ENCODE results near the gene HNRNPAB. TPM values are rescaled to one million over a fixed set of nuclear protein-coding genes. Genes with fewer than 3 reads are reported as not detected.
"Not testable (repeated sequence)": the region's sequence is repeated elsewhere in the genome, so short reads cannot be mapped to it uniquely, and the experiment has no call there.

The HNRNPAB gene
- total RNA-seq, 1 donor: 40.9 TPM

GRCh38 chr5:178252258-178252657 is 47.9 kb downstream of the HNRNPAB start:
- peaks cover 5% of the 10 kb centered on the region for H3K4me1 ChIP-seq (ENCODE audit: insufficient read depth, low read length)
- TF ChIP-seq, protein P1, sequence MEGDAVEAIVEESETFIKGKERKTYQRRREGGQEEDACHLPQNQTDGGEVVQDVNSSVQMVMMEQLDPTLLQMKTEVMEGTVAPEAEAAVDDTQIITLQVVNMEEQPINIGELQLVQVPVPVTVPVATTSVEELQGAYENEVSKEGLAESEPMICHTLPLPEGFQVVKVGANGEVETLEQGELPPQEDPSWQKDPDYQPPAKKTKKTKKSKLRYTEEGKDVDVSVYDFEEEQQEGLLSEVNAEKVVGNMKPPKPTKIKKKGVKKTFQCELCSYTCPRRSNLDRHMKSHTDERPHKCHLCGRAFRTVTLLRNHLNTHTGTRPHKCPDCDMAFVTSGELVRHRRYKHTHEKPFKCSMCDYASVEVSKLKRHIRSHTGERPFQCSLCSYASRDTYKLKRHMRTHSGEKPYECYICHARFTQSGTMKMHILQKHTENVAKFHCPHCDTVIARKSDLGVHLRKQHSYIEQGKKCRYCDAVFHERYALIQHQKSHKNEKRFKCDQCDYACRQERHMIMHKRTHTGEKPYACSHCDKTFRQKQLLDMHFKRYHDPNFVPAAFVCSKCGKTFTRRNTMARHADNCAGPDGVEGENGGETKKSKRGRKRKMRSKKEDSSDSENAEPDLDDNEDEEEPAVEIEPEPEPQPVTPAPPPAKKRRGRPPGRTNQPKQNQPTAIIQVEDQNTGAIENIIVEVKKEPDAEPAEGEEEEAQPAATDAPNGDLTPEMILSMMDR (IDR thresholded peaks at IDR 0.05; ENCODE audit: extremely low read depth, low read depth, low read length): no peak
- no peaks in the 10 kb centered on the region for H3K79me2 ChIP-seq (ENCODE audit: insufficient read depth, low read length)
- H3K27me3 ChIP-seq (ENCODE audit: insufficient read depth, low read length): no peaks in the 10 kb centered on the region
- no peak overlapping the region for H3K4me3 ChIP-seq (ENCODE audit: insufficient read depth, low read length)
- H2AFZ ChIP-seq (ENCODE audit: low read length): no peak overlapping the region
- no peaks in the 10 kb centered on the region for H3K9me3 ChIP-seq (ENCODE audit: low read depth, low read length)
- H3K36me3 ChIP-seq (ENCODE audit: insufficient read depth, low read length): no peaks in the 10 kb centered on the region
- H3K27ac ChIP-seq (ENCODE audit: low read depth, low read length): no peak overlapping the region
- no peak for DNase-seq (ENCODE audit: insufficient read length, low spot score, missing footprints)
- no peaks in the 10 kb centered on the region for H4K20me1 ChIP-seq (ENCODE audit: insufficient read depth, low read length)
- no peak overlapping the region for H3K4me2 ChIP-seq (ENCODE audit: insufficient read depth, low read length)

DNA sequence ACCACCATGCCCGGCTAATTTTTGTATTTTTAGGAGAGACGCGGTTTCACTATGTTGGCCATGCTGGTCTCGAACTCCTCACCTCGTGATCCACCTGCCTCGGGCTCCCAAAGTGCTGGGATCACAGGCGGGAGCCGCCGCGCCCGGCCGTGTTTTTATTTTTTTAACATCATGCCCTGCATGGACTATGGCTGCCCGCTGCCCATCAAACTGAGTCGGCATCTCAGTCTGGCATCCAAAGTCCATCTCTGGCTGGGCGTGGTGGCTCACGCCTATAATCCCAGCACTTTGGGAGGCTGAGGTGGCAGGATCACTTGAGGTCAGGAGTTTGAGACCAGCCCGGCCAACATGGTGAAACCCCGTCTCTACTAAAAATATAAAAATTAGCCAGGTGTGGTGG is 49.3 kb downstream of the HNRNPAB start:
- not testable (repeated sequence) for DNase-seq (ENCODE audit: insufficient read length, low spot score, missing footprints); H3K36me3 ChIP-seq (ENCODE audit: insufficient read depth, low read length); H3K4me1 ChIP-seq (ENCODE audit: insufficient read depth, low read length); H3K79me2 ChIP-seq (ENCODE audit: insufficient read depth, low read length); H3K27ac ChIP-seq (ENCODE audit: low read depth, low read length); H3K4me2 ChIP-seq (ENCODE audit: insufficient read depth, low read length); H4K20me1 ChIP-seq (ENCODE audit: insufficient read depth, low read length); H3K4me3 ChIP-seq (ENCODE audit: insufficient read depth, low read length); H2AFZ ChIP-seq (ENCODE audit: low read length); H3K9me3 ChIP-seq (ENCODE audit: low read depth, low read length); H3K27me3 ChIP-seq (ENCODE audit: insufficient read depth, low read length)

- no peaks in the 10 kb centered on the region for H3K4me1 ChIP-seq (ENCODE audit: insufficient read depth, low read length)
- no peaks in the 10 kb centered on the region for H3K27me3 ChIP-seq (ENCODE audit: insufficient read depth, low read length)
- no peak overlapping the region for H3K4me3 ChIP-seq (ENCODE audit: insufficient read depth, low read length)
- no peaks in the 10 kb centered on the region for H3K79me2 ChIP-seq (ENCODE audit: insufficient read depth, low read length)
- H3K9me3 ChIP-seq (ENCODE audit: low read depth, low read length): no peaks in the 10 kb centered on the region
- no peak overlapping the region for H3K27ac ChIP-seq (ENCODE audit: low read depth, low read length)
- no peaks in the 10 kb centered on the region for H4K20me1 ChIP-seq (ENCODE audit: insufficient read depth, low read length)
- no peak overlapping the region for H3K4me2 ChIP-seq (ENCODE audit: insufficient read depth, low read length)
- H3K36me3 ChIP-seq (ENCODE audit: insufficient read depth, low read length): no peaks in the 10 kb centered on the region
- no peak overlapping the region for H2AFZ ChIP-seq (ENCODE audit: low read length)
- TF ChIP-seq, protein P1 (IDR thresholded peaks at IDR 0.05; ENCODE audit: extremely low read depth, low read depth, low read length): no peak
- no peak for DNase-seq (ENCODE audit: insufficient read length, low spot score, missing footprints)
These were observed 52.4 kb downstream of the HNRNPAB start for GRCh38 chr5:178256746-178257145.

- no peaks in the 10 kb centered on the region for H3K9me3 ChIP-seq (ENCODE audit: low read depth, low read length)
- TF ChIP-seq, protein P1 (IDR thresholded peaks at IDR 0.05; ENCODE audit: extremely low read depth, low read depth, low read length): no peak
These were observed 53.3 kb downstream of the HNRNPAB start for GRCh38 chr5:178257650-178258049.

More at GRCh38 chr5:178257650-178258049, 53.3 kb downstream of the HNRNPAB start:
- Histone ChIP-seq H2AFZ (ENCODE audit: low read length) (no peak overlapping the region), H3K27me3 (ENCODE audit: insufficient read depth, low read length) (no peaks in the 10 kb centered on the region), H3K27ac (ENCODE audit: low read depth, low read length) (no peak overlapping the region), H3K79me2 (ENCODE audit: insufficient read depth, low read length) (no peaks in the 10 kb centered on the region), H3K4me2 (ENCODE audit: insufficient read depth, low read length) (no peak overlapping the region), H3K4me3 (ENCODE audit: insufficient read depth, low read length) (no peak overlapping the region), H4K20me1 (ENCODE audit: insufficient read depth, low read length) (no peaks in the 10 kb centered on the region), H3K4me1 (ENCODE audit: insufficient read depth, low read length) (no peaks in the 10 kb centered on the region), H3K36me3 (ENCODE audit: insufficient read depth, low read length) (no peaks in the 10 kb centered on the region)
- DNase-seq (ENCODE audit: insufficient read length, low spot score, missing footprints): no peak
